Inflammatory macrophage treated with lipopolysaccharide for 4 hours (primary cell): Measurements from ENCODE around the gene KCNQ1.
A peak's percentile ranks its signal among the peaks of the same experiment; 100 is the strongest.

Experiments used
- DNase-seq: peaks from one replicate; pipeline ENCODE4 v3.0.0-alpha.2; 2020

The KCNQ1 gene

GRCh38 chr11:2835751-2836150 lies 390.9 kb downstream of the KCNQ1 start:
- no peak for DNase-seq

- DNase-seq = no peak
Measured at GRCh38 chr11:2836315-2837095, 391.7 kb downstream of the KCNQ1 start.

DNA sequence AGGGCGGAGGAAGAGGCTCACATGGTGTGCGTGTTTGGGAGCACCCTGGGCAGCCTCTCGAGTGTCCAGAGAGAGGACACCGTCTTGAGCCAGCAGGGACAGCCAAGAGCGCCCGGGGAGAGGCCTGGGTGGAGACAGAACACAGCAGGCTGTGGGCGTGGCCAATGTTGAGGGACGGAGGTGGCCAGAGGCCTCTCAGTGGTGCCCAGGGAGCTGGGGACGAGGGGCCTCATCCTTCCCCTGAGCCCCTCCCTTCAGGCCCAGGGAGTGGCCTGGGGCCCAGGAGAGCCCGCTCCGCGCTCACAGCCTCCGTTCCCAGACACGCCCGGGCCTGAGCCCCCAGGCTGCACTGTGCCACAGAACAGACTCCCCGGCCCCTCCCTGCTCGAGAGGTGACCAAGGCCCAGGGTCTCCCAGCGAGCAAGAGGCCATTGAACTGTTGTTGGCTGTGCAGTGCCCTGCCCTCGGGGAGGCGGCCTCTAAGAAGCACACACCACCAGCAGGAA lies 392.3 kb downstream of the KCNQ1 start:
- peak; percentile 22 for DNase-seq

- no peak for DNase-seq
Measured at GRCh38 chr11:2837651-2838050, 392.8 kb downstream of the KCNQ1 start.

- no peak for DNase-seq
Measured at GRCh38 chr11:2838091-2838490, 393.3 kb downstream of the KCNQ1 start.

DNA sequence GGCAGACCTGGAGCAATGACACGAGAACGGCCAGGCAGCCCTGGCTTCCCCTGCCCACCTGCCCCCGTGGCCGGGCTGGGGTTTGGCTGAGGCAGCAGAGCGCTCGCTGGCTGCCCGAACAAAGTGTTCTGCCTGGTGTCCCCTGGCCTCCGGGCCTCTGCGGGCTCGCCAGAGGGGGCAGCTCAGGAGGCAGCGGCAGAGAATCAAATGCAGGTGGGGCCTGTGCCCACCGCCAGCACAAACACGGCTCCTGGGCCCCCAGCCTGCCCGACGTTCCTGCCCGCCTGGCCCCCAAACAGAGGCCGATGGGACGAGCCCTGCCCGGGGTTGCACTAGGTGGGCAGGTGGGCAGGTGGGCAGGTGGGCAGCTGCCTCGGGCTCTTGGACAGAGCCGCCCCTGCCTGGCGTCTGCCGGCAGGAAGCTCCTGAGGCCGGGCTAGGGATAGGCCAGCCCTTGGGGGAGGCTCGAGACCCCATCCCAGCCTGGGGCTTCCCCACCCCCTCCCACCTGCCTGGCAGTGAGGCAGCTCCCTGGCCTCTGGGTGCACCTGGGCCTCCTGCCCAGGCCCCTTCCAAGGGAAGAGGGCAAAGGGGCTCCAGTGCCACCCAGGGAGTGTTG lies 394.0 kb downstream of the KCNQ1 start:
- no peak for DNase-seq

DNA sequence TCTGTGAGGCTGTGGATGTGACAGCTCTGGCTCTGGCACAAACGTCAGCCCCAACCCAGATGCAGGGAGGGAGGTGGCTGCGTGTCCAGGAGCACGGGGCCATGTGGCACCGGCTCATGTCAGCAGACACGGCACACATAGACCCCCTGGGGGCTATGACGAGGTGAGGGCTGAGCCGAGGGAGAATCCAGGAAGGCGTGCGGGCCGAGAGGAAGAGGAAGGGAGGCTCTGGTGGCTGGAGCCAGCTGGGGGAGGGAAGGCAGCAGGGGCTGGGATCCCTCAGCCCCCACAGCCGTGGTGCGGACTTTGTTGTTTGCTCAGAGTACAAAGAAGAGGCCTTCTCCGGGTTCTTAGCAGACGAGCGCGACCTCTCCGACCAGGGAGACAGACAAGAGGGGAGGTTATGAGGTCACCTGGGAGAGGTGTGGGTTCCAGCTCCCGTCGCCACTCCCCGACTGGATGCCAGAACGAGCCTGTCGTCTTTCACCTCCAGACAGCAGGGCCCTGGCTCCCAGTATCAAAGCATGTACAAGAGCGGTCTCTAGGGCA lies 394.7 kb downstream of the KCNQ1 start:
- no peak for DNase-seq

DNA sequence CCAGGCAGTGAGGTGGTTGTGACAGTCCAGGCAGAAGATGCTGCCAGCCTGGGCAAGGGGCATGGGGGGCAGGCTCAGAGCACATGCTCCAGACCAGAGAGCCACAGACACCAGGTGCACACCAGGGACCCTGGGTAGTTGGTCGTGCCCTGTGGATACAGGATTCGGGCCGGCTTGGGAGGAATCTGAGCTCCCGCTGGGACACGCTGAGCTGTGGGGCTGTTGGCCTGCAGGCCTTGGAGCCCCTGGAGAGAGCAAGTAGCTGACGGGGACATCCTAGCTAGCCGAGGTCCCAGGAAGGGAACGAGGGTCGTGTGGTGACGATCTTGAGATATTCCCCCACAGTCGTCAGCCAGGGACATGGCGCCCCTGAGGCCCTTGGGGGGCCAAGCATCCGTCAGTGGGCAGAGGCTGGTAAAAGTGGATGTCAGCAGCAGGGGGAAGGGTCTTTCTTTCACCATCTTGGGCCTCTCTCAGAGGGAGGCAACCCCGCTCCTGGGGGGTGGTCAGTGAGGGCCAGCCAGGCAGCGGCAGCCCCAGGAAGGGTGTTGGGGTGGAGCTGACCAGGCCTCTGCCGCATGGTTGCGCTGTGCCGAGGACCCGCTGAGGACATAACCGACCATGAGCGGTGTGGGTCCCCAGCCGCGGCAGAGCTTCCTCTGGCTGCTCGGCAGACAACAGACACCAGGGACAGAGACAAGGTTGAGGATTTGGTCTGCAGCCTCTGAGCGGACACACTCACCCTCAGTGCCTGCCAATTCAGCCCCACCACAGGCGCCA lies 396.8 kb downstream of the KCNQ1 start:
- no peak for DNase-seq

GRCh38 chr11:2842876-2843275 lies 398.1 kb downstream of the KCNQ1 start:
- no peak for DNase-seq

GRCh38 chr11:2843551-2843950 lies 398.7 kb downstream of the KCNQ1 start:
- no peak for DNase-seq

- no peak for DNase-seq
Measured at GRCh38 chr11:2844116-2844842, 399.5 kb downstream of the KCNQ1 start.

DNA sequence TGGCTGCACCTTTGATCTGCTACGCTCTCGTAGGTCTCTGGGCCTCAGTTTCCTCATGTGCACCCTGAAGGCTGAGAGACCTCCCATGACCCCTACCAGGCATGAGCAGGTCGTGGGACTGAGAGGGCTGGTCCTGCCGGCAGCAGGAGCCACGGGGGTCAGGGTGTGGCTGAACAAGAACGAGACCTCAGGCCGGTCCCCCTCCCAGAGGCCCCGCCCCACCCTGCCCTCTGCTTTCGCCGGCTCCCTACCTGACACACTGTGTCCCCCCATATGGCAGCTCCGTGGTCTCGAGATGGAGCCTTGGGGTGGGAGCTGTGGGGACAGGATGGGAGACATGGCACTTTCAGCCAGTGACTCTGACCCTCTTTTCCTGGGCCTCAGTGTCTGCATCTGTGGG lies 400.2 kb downstream of the KCNQ1 start:
- no peak for DNase-seq

DNA sequence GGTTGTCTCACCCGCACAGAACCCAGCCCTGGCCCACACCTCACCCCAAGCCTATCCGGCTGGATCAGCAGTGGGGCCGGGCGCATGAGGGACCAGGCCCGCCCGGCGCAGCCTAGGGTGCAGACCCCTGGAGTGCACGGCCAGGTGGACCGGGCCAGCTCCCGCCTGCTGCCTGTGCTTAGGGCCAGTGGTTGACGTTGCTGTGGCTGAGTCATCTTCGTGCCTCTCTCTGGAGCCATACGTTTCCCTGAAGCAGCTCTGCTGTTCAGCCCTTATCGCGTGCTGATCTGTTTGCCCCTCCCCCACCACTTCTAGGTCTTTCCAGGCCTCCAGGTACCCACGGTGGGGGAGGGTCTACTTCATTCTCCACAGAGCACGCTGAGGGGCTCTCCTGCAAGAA lies 401.2 kb downstream of the KCNQ1 start:
- no peak for DNase-seq

DNA sequence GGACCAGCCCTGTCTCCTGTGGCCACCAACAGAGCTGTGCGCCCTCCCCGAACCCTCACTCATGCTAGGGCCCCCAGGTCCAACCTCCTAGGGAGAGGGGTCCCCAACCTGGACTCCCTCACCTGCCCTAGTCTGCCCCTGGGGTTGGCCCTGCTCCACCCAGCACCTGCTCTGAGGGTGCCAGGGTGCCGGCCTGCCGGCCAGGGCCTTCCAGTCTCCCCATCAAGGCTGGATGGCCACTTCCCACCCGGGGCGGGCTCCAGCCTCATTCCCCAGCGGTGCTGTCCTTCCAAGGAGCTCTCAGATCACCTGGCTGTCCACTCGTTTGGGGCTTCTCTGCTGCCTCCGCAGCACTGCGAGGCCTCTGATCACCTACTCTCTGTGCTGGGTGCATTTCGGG lies 401.7 kb downstream of the KCNQ1 start:
- DNase-seq = no peak

- no peak for DNase-seq
Measured at GRCh38 chr11:2847561-2847960, 402.8 kb downstream of the KCNQ1 start.

GRCh38 chr11:2848497-2848896 lies 403.7 kb downstream of the KCNQ1 start:
- DNase-seq = no peak

GRCh38 chr11:2849994-2850770 lies 405.4 kb downstream of the KCNQ1 start:
- DNase-seq = no peak

DNA sequence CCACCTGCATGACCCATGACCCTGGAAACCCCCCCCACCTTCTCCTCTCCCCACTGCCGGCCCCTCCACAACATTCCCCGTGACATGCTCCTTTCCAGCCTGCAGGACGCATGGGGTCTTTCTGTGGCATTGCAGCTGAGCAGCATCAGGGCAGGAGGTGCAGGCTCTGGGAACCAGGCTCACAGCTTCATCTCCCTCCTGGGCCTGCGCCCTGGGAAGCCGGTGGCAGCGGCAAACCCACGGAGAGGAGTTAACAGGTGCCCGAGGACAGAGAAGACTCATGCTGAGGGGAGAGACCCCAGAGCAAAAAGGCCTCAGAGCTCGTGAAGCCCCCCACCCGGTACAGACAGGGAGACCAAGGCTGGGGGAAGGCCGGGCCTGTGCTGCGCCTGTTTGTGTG lies 408.6 kb downstream of the KCNQ1 start:
- no peak for DNase-seq

- DNase-seq = no peak
Measured at GRCh38 chr11:2853997-2854560, 409.3 kb downstream of the KCNQ1 start.

- DNase-seq = no peak
Measured at GRCh38 chr11:2855162-2855561, 410.4 kb downstream of the KCNQ1 start.

DNA sequence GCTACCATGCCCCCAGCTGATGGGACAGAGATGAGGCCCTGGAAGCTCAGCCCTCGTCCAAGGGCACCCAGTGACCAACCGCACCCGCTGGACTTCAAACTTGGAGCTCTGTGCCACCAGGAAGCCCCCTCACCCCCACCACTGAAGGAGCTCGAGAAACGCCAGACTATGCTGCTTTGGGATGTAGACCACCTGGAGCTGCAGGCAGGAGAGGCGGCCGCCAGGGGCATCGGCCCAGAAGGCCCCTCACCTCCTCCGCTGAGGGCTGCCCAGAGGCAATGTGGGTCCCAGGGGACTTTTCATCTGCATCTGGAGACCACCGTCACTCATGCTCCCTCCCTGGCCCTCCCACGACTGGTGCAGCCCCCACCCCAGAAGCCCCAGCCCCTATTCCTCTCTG lies 412.5 kb downstream of the KCNQ1 start:
- DNase-seq = no peak

GRCh38 chr11:2857918-2858317 lies 413.1 kb downstream of the KCNQ1 start:
- no peak for DNase-seq
